Suprapubic skin (tissue), 4 donors: ENCODE data around the gene PLEKHF1. TPM values are rescaled to one million over a fixed set of nuclear protein-coding genes. Genes with fewer than 3 reads are reported as not detected.
"Not testable (repeated sequence)": the region's sequence is repeated elsewhere in the genome, so short reads cannot be mapped to it uniquely, and the experiment has no call there.

ENCODE experiments used
- DNase-seq, 2 donors: peaks; one replicate each; pipeline ENCODE4 v3.0.0-alpha.2; 2019; ENCODE audit warnings: low spot score in 2 of 2
- H3K27ac ChIP-seq: fragments of 200-600 bp; sonication (generic); one replicate; pipeline ENCODE4 v1.5.1; 2019
- H3K27me3 ChIP-seq: fragments of 200-600 bp; sonication (generic); one replicate; pipeline ENCODE4 v1.5.1; 2019
- H3K36me3 ChIP-seq: fragments of 200-600 bp; sonication (generic); one replicate; pipeline ENCODE4 v1.5.1; 2019
- H3K4me1 ChIP-seq: fragments of 200-600 bp; sonication (generic); one replicate; pipeline ENCODE4 v1.5.1; 2019
- H3K4me3 ChIP-seq: fragments of 200-600 bp; sonication (generic); one replicate; pipeline ENCODE4 v1.5.1; 2019; ENCODE audit warnings: mild to moderate bottlenecking
- H3K9me3 ChIP-seq: fragments of 200-600 bp; sonication (generic); one replicate; pipeline ENCODE4 v1.5.1; 2019
- CTCF ChIP-seq, 2 donors: fragments of 200-600 bp in 1 of 2; fragments of 450-650 bp in 1 of 2; sonication (generic) in 1 of 2; IDR thresholded peaks; one replicate each; pipeline ENCODE4 v1.5.1; 2016 to 2019; ENCODE audit warnings: antibody characterized with exemption in 2 of 2, mild to moderate bottlenecking in 1 of 2, moderate library complexity in 1 of 2
- EP300 ChIP-seq: sonication (generic); formaldehyde crosslinking; IDR thresholded peaks from one replicate; pipeline ENCODE4 v1.6.1; 2017; ENCODE audit warnings: antibody characterized with exemption
- POLR2A ChIP-seq, 2 donors: fragments of 450-650 bp; IDR thresholded peaks; one replicate each; pipeline ENCODE4 v1.6.1; 2017; ENCODE audit warnings: antibody characterized with exemption in 2 of 2, mild to moderate bottlenecking in 2 of 2, moderate library complexity in 2 of 2
- POLR2AphosphoS5 ChIP-seq, 3 donors: sonication (generic); formaldehyde crosslinking; IDR thresholded peaks; one replicate each; pipeline ENCODE4 v1.6.1; 2017; ENCODE audit warnings: antibody characterized with exemption in 3 of 3
- WGBS: methylation state at CpG from one replicate; pipeline ENCODE4 v1.1.5; 2018; 5-methylcytosine and 5-hydroxymethylcytosine counted together
- total RNA-seq, 4 donors: library from RNA; depleted of rRNA; stranded (reverse); fragments of >200 nt; gene quantifications; one replicate each; pipeline ENCODE4 v1.1.0, GENCODE V29; 2016

The PLEKHF1 gene
- total RNA-seq, 4 donors from 2014 or later = 4.5 to 18.8 (median 9.7) TPM

DNA sequence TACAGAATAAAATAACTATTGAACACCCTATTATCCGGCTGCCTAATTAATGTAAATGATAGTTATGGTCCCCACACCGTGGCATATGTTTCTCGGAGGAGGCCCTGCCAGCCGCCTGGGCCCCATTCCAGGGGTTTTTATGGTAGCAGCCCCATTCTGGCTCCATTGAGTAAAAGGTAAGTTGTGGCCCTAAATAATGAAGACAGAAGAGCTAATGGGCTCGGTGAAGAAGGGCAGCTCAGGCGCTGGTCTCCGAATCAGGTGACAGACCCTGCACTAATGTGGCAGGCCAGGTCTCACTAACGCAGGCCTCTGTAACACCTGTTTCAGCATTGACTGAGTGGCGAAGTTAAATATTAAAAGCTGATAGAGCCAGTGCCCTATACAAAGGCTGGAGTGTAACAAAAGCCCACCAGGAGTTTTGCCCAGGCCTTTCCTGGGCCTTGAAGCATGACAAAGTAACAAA, 40.0 kb upstream of the PLEKHF1 start:
- H3K4me1 ChIP-seq = no peaks in the 10 kb centered on the region
- DNase-seq = no peak
- 72% methylated on average over 9 of the region's 9 CpGs for WGBS

DNA sequence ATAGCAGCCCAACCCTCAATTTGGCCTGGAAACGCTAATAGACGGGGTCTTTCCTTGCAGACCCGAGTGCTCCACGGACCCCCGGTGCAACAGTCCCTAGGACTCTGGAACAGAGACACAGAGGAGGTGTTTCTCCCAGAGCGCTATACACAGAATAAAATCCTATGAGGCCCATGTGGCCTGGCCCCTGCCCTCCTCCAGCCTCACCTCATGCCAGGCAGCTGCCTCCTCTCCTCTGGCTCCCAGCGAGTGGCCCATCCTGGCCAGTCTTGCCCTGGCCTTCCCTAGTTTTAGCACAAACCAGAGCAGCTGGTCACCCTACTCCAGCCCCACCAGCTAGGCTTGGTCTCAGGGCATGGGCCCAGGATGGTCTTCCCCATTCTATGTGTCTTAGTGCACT, 38.9 kb upstream of the PLEKHF1 start:
- WGBS = 90% methylated on average over 7 of the region's 7 CpGs
- Histone ChIP-seq H3K9me3 (no peaks in the 10 kb centered on the region), H3K4me3 (no peak overlapping the region), H3K36me3 (no peaks in the 10 kb centered on the region), H3K27me3 (no peaks in the 10 kb centered on the region), H3K4me1 (no peaks in the 10 kb centered on the region), H3K27ac (no peak overlapping the region)
- no peak for DNase-seq
- no peak for TF ChIP-seq POLR2A (IDR thresholded peaks at IDR 0.05)
- TF ChIP-seq POLR2AphosphoS5 (IDR thresholded peaks at IDR 0.05) = no peak
- no peak for TF ChIP-seq CTCF (IDR thresholded peaks at IDR 0.05)
- no peak for TF ChIP-seq EP300

More for the DNA sequence above, 40.0 kb upstream of the PLEKHF1 start:
- H3K27ac ChIP-seq = no peak overlapping the region
- H3K4me3 ChIP-seq = no peak overlapping the region
- H3K36me3 ChIP-seq = no peaks in the 10 kb centered on the region
- H3K9me3 ChIP-seq = no peaks in the 10 kb centered on the region
- H3K27me3 ChIP-seq = no peaks in the 10 kb centered on the region
- TF ChIP-seq CTCF (IDR thresholded peaks at IDR 0.05) = no peak
- no peak for TF ChIP-seq EP300
- TF ChIP-seq POLR2A (IDR thresholded peaks at IDR 0.05) = no peak
- no peak for TF ChIP-seq POLR2AphosphoS5 (IDR thresholded peaks at IDR 0.05)

DNA sequence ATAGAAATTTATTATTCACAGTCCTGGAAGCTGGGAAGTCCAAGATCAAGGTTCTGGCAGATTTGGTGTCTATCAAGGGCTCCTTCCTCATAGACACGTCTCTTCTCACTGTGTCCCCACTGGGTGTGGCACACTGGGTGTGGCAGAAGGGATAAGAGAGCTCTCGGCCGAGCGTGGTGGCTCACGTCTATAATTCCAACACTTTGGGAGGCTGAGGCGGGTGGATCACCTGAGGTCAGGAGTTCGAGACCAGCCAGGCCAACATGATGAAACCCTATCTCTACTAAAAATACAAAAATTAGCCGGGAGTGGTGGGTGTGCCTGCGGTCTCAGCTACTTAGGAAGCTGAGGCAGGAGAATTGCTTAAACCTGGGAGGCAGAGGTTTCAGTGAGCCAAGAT, 38.4 kb upstream of the PLEKHF1 start:
- 82% methylated on average over 9 of the region's 9 CpGs for WGBS
- not testable (repeated sequence) for H3K27ac ChIP-seq, H3K36me3 ChIP-seq, H3K9me3 ChIP-seq, DNase-seq, H3K4me1 ChIP-seq, H3K27me3 ChIP-seq, H3K4me3 ChIP-seq

DNA sequence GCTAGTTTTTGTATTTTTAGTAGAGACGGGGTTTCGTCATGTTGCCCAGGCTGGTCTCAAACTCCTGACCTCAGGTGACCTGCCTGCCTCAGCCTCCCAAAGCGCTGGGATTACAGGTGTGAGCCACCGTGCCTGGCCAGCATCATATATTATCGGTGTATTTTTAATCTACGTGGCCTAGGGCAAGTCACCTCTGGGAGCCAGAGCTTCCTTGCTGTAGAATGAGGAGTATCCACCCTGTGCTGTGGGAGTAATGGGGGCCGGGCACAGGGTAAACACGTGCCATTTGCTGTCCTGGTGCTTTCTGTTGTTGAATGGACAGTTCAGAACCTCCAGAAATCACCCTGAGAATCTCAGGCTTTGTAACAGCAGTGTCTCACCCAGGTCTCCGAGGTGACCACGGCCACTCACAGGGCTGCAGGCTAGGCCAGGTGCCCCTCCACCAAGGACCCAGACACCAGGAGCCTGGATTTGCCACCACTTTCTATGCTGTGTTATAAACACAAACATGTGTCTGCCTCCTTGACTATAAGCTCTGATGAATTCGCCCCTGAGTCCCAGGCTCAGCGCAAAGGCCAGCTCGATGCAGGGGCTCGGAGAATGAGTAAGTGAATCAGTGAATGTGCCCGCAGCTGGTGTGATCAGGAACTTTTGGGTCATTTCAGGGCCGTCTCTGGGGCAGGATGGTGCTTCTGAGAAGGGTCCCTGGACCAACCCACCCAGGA, 36.4 kb upstream of the PLEKHF1 start:
- Histone ChIP-seq H3K4me1 (no peaks in the 10 kb centered on the region), H3K9me3 (no peaks in the 10 kb centered on the region), H3K36me3 (no peaks in the 10 kb centered on the region), H3K27me3 (no peaks in the 10 kb centered on the region), H3K27ac (no peak overlapping the region), H3K4me3 (no peak overlapping the region)
- no peak for DNase-seq
- TF ChIP-seq POLR2AphosphoS5 (IDR thresholded peaks at IDR 0.05) = no peak
- no peak for TF ChIP-seq POLR2A (IDR thresholded peaks at IDR 0.05)
- no peak for TF ChIP-seq CTCF (IDR thresholded peaks at IDR 0.05)
- TF ChIP-seq EP300 = no peak
- WGBS = 92% methylated on average over 14 of the region's 16 CpGs

- peak in 1 of 2 donors; percentile 31 for DNase-seq
- TF ChIP-seq POLR2A (IDR thresholded peaks at IDR 0.05) = no peak
- no peak for TF ChIP-seq CTCF (IDR thresholded peaks at IDR 0.05)
- no peak for TF ChIP-seq EP300
- TF ChIP-seq POLR2AphosphoS5 (IDR thresholded peaks at IDR 0.05) = no peak
- Histone ChIP-seq H3K27ac (no peak overlapping the region), H3K4me3 (no peak overlapping the region), H3K4me1 (no peaks in the 10 kb centered on the region), H3K9me3 (no peaks in the 10 kb centered on the region), H3K36me3 (no peaks in the 10 kb centered on the region), H3K27me3 (no peaks in the 10 kb centered on the region)
- 87% methylated on average over 5 of the region's 5 CpGs for WGBS
Measured at GRCh38 chr19:29629836-29630534, 35.3 kb upstream of the PLEKHF1 start.
